Measurements from ENCODE around the gene VSX1. TPM values are rescaled to one million over a fixed set of nuclear protein-coding genes. Genes with fewer than 3 reads are reported as not detected.

VSX1 gene
- total and polyA plus RNA-seq, 9 of the 15 experiments (the other 6 are each of a cell fraction or from before 2014, with no cell fraction given): not detected

DNA sequence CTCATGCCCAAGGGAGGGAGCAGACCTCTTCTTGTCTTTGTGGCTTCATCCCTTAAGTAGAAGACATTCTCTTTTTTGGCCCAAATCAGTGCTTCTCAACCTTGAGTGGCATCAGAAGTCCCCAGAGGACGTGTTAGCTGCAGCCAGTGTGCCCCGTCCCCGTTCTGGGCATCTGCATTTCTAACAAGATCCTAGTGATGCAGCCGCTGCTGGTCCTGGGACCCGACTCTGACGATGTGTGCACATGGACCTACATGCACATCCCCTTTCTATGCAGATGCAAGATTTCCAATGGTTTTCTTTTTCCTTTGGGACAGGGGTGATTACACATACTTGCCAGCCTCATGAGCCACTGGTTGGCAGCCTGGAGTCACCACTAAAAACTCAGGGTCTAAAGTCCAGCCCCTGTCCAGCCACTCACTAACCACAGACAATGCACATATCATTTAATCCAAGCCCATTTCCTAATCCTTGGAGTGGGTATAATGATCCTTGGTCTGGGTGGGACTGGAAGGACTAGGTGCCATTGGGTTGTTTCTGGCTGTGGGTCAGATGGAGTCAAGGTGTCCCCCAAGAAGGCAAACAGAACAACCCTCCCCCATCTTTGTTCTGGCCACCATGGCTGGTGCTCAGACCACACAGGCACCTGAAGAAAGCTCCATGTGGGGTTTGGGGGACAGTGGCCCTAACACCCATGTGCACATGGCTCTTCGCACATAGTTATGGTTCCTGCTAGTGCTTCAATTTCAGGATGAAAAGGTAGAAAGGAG lies 30.4 kb downstream of the VSX1 start:
- DNase-seq (ENCODE audit: extremely low read depth in 1 of 4, low spot score in 3 of 4) (no peak), ATAC-seq (no peak), FAIRE-seq (no peak)
- Histone ChIP-seq H3K4me2 (ENCODE audit: insufficient read depth, low read length) (no peak overlapping the region), H3K9ac (ENCODE audit: insufficient read depth in 1 of 2, low read depth in 2 of 2, low read length in 2 of 2) (no peak overlapping the region), H3K4me3 (no peak overlapping the region), H2AFZ (ENCODE audit: low read depth, low read length) (no peak overlapping the region), H4K20me1 (replicated peaks; ENCODE audit: control insufficient read depth, insufficient read depth, low read length) (no peaks in the 10 kb centered on the region; the same call in 1 of the 2 replicates), H3K9me3 (replicated peaks; ENCODE audit: control insufficient read depth, insufficient read depth, low read depth, low read length) (no peaks in the 10 kb centered on the region), H3K79me2 (ENCODE audit: control insufficient read depth, insufficient read depth, low read length) (no peaks in the 10 kb centered on the region), H3K4me1 (replicated peaks in 1 of 2; ENCODE audit: control insufficient read depth in 2 of 2, insufficient read depth in 2 of 2, low read length in 2 of 2) (peaks cover 2 to 7% of the 10 kb centered on the region in 2 experiments; a peak in 4 of 5 replicates), H3K27me3 (ENCODE audit: control insufficient read depth in 2 of 2, insufficient read depth in 2 of 2, low read length in 2 of 2) (peaks cover 3 to 50% of the 10 kb centered on the region in 2 experiments; a peak in 4 of 5 replicates), H3K36me3 (ENCODE audit: control insufficient read depth, insufficient read depth, low read length) (no peaks in the 10 kb centered on the region), H3K9me1 (ENCODE audit: control insufficient read depth, insufficient read depth, low read length) (no peaks in the 10 kb centered on the region), H3K27ac (ENCODE audit: extremely low read depth, low read depth, low read length) (no peak overlapping the region)
- 6% methylated on average over 7 of the region's 7 CpGs for WGBS (ENCODE audit: insufficient coverage, low coverage, missing lambda C conversion rate)
- in situ Hi-C loops (cut with MboI): no loop called here
- TF ChIP-seq MYNN (IDR thresholded peaks at IDR 0.05) (no peak), MYNN (CRISPR knock-in tag; IDR thresholded peaks at IDR 0.05) (no peak), ZNF583 (CRISPR knock-in tag; IDR thresholded peaks at IDR 0.05) (no peak), ZNF175 (CRISPR knock-in tag; IDR thresholded peaks at IDR 0.05; ENCODE audit: low read depth) (no peak), SIX5 (IDR thresholded peaks at IDR 0.05; ENCODE audit: borderline replicate concordance in 1 of 2, insufficient read depth in 1 of 2, low read depth in 1 of 2, low read length in 2 of 2) (no peak)
- TF ChIP-seq, protein P1, sequence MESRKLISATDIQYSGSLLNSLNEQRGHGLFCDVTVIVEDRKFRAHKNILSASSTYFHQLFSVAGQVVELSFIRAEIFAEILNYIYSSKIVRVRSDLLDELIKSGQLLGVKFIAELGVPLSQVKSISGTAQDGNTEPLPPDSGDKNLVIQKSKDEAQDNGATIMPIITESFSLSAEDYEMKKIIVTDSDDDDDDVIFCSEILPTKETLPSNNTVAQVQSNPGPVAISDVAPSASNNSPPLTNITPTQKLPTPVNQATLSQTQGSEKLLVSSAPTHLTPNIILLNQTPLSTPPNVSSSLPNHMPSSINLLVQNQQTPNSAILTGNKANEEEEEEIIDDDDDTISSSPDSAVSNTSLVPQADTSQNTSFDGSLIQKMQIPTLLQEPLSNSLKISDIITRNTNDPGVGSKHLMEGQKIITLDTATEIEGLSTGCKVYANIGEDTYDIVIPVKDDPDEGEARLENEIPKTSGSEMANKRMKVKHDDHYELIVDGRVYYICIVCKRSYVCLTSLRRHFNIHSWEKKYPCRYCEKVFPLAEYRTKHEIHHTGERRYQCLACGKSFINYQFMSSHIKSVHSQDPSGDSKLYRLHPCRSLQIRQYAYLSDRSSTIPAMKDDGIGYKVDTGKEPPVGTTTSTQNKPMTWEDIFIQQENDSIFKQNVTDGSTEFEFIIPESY (CRISPR knock-in tag; IDR thresholded peaks at IDR 0.05): no peak
- ChIA-PET POLR2A (no interaction called here), CTCF (ENCODE audit: low intra/inter-chr PET ratio) (no interaction called here)
- BruUV-seq (replicated peaks): no TSS peak
- intact Hi-C loops (cut with micrococcal nuclease): no loop called here

Measured in K562 (cell line).